Activated CD4-positive, alpha-beta T cell treated with anti-CD3 and anti-CD28 coated beads, Interleukin-10, Interleukin-2, amounts not matched to agents 100 ng/mL and 50 ng/mL, durations not matched to agents 16 hours and 8 hours (primary cell): ENCODE data around the gene NPM1.
A peak's percentile ranks its signal among the peaks of the same experiment; 100 is the strongest.
"Not testable (repeated sequence)": the region's sequence is repeated elsewhere in the genome, so short reads cannot be mapped to it uniquely, and the experiment has no call there.

Source experiments
- DNase-seq: peaks from one replicate; pipeline ENCODE4 v3.0.0-alpha.2; 2020

Gene NPM1, protein sequence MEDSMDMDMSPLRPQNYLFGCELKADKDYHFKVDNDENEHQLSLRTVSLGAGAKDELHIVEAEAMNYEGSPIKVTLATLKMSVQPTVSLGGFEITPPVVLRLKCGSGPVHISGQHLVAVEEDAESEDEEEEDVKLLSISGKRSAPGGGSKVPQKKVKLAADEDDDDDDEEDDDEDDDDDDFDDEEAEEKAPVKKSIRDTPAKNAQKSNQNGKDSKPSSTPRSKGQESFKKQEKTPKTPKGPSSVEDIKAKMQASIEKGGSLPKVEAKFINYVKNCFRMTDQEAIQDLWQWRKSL

GRCh38 chr5:171387345-171387969, at the start of gene NPM1:
Gene NPM1, plus strand, starts transcription at chr5:171387849. Its CDS starts 100 bp downstream, at chr5:171387949.
- DNase-seq: peak; percentile 99

DNA sequence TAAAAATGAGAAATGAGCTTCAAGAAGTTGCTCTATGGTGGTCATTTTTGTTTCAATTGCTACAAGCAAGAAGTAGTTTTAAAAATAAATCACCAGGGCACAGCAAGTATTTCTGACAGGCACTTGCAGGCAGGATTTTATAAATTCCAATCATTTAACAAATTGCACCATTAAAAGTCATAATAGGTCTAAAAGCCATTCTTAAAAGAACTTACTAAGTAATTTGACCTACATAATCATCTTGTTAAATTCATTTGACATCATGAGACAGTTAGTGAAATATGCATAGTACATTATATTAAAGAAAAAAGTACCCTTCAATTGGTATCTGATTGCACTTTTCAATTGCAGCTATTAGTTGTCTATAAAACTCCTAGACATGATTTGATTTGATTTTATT, 47.6 kb upstream of the NPM1 start:
- DNase-seq: no peak

GRCh38 chr5:171340491-171340890, 47.2 kb upstream of the NPM1 start:
- no peak for DNase-seq

DNA sequence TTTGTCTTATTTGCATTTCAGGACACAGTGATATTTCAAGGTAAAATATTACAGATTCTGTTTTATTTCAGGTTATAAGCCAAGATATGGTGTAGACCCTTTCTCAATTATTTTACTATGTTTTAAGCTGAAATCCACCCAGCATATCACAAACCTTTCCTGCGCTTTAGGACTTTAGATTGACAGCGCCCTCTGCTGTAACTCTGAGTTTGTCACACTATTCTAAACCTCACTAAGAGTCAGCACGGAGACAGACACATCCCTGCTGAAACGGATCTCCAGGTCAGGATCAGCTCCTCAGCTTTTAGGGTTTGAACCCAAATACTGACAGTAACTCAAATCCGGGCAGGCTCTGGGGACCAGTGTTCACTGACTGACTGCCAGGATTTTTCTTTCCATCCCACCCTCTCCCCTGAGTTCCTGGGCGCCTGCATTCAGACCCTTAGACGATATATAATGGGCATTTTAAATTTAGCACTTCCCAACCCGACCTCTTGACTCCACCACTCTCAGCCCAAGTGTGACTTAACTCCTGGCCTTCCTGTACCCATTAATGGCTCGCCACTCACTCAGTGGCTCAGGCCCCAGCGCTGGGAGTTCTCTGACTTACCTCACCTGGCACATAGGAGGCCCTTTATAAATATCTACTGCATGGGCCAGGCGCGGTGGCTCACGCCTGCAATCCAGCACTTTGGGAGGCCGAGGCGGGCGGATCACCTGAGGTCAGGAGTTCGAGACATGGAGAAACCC, 45.1 kb upstream of the NPM1 start:
- peak; percentile 45 for DNase-seq

DNA sequence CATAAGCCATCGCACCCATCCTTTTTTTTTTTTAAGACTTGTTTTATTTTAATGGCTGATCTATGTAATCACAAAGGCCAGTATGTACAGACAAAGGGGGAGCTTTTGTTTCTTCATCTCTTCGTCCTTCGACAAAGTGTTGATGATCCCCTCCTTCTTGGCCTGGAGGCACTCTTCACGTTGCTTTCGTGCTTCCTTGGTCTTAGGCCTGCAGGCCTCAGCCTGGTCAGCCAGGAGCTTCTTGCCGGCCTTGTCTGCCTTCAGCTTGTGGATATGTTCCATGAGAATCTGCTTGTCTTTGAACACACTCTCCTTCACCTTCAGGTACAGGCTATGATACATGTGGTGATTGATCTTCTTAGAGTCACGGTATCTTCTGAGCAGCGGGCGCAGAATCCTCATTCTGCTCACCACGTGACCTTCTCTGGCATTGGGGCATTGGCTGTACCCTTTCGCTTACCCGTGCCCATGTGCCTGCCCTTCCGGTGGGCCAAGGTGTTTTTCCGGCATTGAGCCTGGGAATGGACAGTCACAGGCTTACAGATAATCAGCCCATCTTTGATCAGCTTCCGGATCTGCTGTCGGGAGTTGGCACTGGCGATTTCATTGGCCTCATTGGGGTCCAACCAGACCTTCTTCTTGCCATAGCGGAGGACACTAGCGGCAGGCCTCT, 42.6 kb upstream of the NPM1 start:
- DNase-seq: no peak

- no peak for DNase-seq
Measured at GRCh38 chr5:171351536-171352073, 36.0 kb upstream of the NPM1 start.

- DNase-seq: peak; percentile 56
Measured at GRCh38 chr5:171355302-171355724, 32.3 kb upstream of the NPM1 start.

DNA sequence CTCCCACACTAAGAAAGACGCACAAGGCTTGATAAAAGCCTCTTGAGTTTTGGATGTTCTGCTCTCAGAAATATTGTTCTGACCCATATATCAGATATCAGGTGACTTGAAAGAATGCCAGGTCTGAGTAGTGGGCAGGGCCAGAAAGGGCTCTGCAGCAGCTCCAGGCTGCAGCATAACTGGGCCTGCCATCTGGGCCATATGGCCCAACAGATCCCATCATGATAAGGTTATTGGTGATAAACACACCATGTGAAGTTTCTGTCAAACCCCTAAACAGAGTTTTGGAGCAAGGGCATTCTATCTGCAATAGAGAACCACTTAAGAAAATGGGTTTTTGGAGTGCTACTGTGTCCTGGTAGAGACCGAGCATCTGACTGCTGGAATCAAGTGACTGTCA, 29.8 kb upstream of the NPM1 start:
- no peak for DNase-seq

DNA sequence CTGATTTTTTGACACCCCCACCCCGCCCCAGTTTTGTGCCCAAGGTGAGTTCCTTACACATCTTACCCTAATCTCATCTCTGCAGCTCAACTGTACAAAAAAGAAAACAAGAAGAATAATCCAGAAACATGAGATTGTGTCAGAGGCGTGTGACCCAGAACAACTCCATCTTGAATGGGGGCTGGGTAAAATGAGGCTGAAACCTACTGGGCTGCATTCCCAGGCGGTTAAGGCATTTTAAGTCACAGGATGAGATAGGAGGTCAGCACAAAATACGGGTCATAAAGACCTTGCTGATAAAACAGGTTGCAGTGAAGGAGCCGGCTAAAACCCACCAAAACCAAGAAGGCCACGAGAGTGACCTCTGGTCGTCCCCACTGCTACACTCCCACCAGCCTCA, 26.5 kb upstream of the NPM1 start:
- not testable (repeated sequence) for DNase-seq

- DNase-seq: not testable (repeated sequence)
Measured at GRCh38 chr5:171363249-171363648, 24.4 kb upstream of the NPM1 start.

DNA sequence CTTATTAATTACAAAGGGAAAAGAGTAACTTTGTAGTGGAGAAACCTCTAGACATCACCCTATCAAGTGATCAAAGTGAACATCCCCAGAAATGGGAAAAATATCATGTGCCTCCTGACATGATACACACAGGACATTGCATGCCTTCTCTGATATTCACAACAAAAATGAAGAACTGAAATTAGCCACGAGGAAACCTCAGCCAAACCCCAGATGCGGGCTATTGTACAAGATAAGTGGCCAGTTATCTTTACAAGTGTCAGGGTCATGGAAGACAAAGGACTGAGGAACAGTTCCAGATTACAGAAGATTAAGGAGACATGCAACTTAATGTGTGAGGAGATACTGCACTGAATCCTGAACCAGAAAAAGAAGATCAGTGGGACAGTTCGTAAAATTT, 23.8 kb upstream of the NPM1 start:
- DNase-seq: no peak

GRCh38 chr5:171365351-171365750, 22.3 kb upstream of the NPM1 start:
- no peak for DNase-seq

GRCh38 chr5:171366645-171367044, 21.0 kb upstream of the NPM1 start:
- DNase-seq: no peak

DNA sequence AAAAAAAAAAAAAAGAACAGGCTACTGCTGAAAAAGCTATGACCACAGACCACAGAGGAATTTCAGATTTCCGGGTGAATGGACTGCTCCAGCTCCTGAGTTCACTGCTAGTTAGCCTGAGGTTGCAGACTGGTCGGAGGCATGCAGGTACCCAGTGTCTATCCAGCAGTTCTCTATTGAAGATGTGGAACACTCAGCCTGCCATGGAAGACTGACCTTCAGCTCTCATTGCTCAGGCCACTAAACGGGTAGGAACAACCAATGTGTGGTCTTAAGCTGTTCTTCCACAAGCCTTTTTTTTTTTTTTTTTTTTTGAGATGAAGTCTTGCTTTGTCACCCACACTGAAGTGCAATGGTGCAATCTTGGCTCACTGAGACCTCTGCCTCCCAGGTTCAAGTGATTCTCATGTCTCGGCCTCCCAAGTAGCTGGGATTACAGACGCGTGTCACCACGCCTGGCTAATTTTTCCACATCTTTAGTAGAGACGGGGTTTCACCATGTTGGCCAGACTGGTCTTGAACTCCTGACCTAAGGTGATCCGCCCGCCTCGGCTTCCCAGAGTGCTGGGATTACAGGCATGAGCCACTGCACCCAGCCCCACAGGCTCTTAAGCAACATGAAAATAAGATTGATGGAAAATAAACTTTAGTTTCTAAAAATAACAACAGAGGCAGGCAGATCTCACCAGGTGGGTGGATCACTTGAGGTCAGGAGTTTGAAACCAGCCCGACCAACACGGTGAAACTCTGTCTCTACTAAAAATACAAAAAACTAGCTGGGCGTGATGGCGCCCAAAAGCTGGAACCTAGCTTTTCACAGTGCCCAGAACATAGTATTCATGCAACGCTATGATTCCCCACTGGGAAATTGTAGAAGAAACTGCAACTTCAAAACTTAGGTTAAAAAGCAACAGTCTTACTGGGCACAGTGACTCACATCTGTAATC, 20.0 kb upstream of the NPM1 start:
- DNase-seq: no peak

DNA sequence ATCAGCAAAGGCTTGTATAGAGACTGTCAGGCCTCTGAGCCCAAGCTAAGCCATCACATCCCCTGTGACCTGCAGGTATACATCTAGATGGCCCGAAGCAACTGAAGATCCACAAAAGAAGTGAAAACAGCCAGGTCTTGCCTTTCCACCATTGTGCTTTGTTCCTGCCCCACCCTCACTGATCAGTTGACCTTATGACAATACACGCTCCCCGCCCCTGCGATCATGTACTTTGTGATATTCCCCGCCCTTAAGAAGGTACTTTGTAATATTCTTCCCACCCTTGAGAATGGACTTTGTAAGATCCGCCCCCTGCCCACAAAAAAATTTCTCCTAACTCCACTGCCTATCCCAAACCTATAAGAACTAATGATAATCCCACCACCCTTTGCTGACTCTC, 18.6 kb upstream of the NPM1 start:
- DNase-seq: no peak

DNA sequence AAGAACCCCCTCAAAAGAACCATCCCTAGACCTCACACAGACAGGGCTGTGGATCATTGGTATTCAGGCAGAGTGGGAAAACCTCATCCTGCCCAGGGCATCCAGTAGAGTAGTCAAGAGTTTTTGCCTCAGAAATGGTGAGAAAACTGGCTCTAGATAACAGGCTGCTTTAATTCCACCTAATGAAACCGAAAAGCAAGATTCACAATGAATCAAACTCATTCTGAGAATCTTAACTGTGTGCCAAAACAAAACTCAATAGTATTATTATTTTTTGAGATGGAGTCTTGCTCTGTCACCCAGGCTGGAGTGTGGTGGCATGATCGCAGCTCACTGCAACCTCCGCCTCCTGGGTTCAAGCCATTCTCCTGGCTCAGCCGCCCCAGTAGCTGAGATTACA, 17.8 kb upstream of the NPM1 start:
- no peak for DNase-seq

- not testable (repeated sequence) for DNase-seq
Measured at GRCh38 chr5:171370881-171371280, 16.8 kb upstream of the NPM1 start.

- no peak for DNase-seq
Measured at GRCh38 chr5:171371326-171371725, 16.3 kb upstream of the NPM1 start.

GRCh38 chr5:171379961-171380360, 7.7 kb upstream of the NPM1 start:
- no peak for DNase-seq

GRCh38 chr5:171384416-171384815, 3.2 kb upstream of the NPM1 start:
- DNase-seq: not testable (repeated sequence)

DNA sequence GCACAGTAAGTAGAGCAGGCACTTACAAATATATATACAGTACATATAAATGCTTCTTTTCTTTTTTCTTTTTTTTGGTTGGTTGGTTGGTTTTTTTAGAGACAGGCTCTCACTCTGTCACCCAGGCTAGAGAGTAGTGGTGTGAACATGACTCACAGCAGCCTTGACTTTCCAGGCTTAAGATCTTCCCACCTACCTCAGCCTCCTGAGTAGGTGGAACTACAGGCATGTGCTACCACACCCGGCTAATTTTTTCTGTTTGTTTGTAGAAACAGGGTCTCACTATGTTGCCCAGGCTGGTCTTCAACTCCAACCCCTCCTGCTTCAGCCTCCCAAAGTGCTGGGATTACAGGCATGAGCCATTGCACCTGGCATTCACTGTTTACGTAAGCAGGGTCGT, 2.6 kb upstream of the NPM1 start:
- not testable (repeated sequence) for DNase-seq
